Measurements from ENCODE around the gene ST3GAL6. TPM values are rescaled to one million over a fixed set of nuclear protein-coding genes. Genes with fewer than 3 reads are reported as not detected.

ST3GAL6 gene
- total and polyA plus RNA-seq, 2 of the 8 experiments (the other 6 are each of a cell fraction or from before 2014, with no cell fraction given) = 3.3 to 6.1 TPM

- TF ChIP-seq CHD7 (IDR thresholded peaks at IDR 0.05; ENCODE audit: insufficient replicate concordance, low read length) (no peak), E2F6 (IDR thresholded peaks at IDR 0.05) (no peak), NANOG (IDR thresholded peaks at IDR 0.05; ENCODE audit: insufficient read depth, low read depth, low read length, poor library complexity, severe bottlenecking) (no peak), BCL11A (IDR thresholded peaks at IDR 0.05; ENCODE audit: low read depth in 2 of 2, low read length in 2 of 2) (no peak), JUND (IDR thresholded peaks at IDR 0.05; ENCODE audit: low read length) (no peak), SP2 (IDR thresholded peaks at IDR 0.05; ENCODE audit: low read length) (no peak), FOSL1 (IDR thresholded peaks at IDR 0.05; ENCODE audit: insufficient read depth, low read depth, low read length) (no peak), SP4 (IDR thresholded peaks at IDR 0.05; ENCODE audit: low read length) (no peak), ASH2L (IDR thresholded peaks at IDR 0.05; ENCODE audit: low read length) (no peak), HDAC2 (IDR thresholded peaks at IDR 0.05; ENCODE audit: borderline replicate concordance in 1 of 2, low read depth in 2 of 2, low read length in 2 of 2) (no peak)
These were observed 32.1 kb upstream of the ST3GAL6 start (continued) for GRCh38 chr3:98730886-98731537.
